ENCODE data around the gene CHURC1.

DNA sequence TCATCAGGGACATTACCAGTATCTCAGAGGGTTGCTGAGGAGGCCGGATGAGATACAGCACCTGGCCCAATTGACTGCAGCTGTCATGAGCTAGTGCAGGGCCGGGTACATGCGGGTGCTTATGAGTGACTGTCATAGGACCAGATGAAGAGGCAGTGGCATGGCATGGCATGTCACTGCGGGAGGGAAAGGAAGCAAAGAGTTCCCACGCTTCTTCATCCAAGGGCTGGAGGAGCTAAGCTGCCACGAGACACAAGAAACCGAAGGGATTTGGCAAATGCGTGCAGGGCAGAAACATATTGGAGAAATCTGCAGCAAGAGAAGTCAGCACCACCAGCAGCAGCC is 39.0 kb downstream of the CHURC1 start:
- TF ChIP-seq, protein P1, sequence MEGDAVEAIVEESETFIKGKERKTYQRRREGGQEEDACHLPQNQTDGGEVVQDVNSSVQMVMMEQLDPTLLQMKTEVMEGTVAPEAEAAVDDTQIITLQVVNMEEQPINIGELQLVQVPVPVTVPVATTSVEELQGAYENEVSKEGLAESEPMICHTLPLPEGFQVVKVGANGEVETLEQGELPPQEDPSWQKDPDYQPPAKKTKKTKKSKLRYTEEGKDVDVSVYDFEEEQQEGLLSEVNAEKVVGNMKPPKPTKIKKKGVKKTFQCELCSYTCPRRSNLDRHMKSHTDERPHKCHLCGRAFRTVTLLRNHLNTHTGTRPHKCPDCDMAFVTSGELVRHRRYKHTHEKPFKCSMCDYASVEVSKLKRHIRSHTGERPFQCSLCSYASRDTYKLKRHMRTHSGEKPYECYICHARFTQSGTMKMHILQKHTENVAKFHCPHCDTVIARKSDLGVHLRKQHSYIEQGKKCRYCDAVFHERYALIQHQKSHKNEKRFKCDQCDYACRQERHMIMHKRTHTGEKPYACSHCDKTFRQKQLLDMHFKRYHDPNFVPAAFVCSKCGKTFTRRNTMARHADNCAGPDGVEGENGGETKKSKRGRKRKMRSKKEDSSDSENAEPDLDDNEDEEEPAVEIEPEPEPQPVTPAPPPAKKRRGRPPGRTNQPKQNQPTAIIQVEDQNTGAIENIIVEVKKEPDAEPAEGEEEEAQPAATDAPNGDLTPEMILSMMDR (IDR thresholded peaks at IDR 0.05), result no peak
- TF ChIP-seq POLR2A (IDR thresholded peaks at IDR 0.05), result no peak
